H9 (cell line): ENCODE measurements around the gene LTF. TPM values are rescaled to one million over a fixed set of nuclear protein-coding genes. Genes with fewer than 3 reads are reported as not detected.

Experiments
- DNase-seq: peaks from one replicate; pipeline ENCODE4 v3.0.0-alpha.2; 2017
- H2AFZ ChIP-seq: one replicate; pipeline ENCODE4 v1.6.1; 2013; ENCODE audit warnings: mild to moderate bottlenecking, low read length, control low read depth, moderate library complexity
- H2AK5ac ChIP-seq: 2 replicates; pipeline ENCODE4 v1.6.1; 2013; ENCODE audit warnings: low read length, control low read depth, mixed read lengths; ENCODE audit not compliant: insufficient read length
- H2BK120ac ChIP-seq: one replicate; pipeline ENCODE4 v1.6.1; 2013; ENCODE audit warnings: low read depth, mild to moderate bottlenecking, low read length, control low read depth, inconsistent platforms; ENCODE audit not compliant: poor library complexity, severe bottlenecking
- H2BK12ac ChIP-seq: 2 replicates; pipeline ENCODE4 v1.6.1; 2013; ENCODE audit warnings: low read length, control low read depth, mixed read lengths, low read depth; ENCODE audit not compliant: insufficient read length
- H2BK15ac ChIP-seq: 2 replicates; pipeline ENCODE4 v1.6.1; 2013; ENCODE audit warnings: low read depth, low read length, control low read depth
- H2BK20ac ChIP-seq: one replicate; pipeline ENCODE4 v1.6.1; 2013; ENCODE audit warnings: low read depth, mild to moderate bottlenecking, low read length, control low read depth, inconsistent platforms; ENCODE audit not compliant: poor library complexity, severe bottlenecking
- H2BK5ac ChIP-seq: 2 replicates; pipeline ENCODE4 v1.6.1; 2013; ENCODE audit warnings: low read length, control low read depth, mixed read lengths; ENCODE audit not compliant: insufficient read length
- H3K14ac ChIP-seq: 2 replicates; pipeline ENCODE4 v1.6.1; 2013; ENCODE audit warnings: low read length, control low read depth; ENCODE audit not compliant: insufficient read depth
- H3K18ac ChIP-seq: 2 replicates; pipeline ENCODE4 v1.6.1; 2013; ENCODE audit warnings: low read depth, mild to moderate bottlenecking, mixed read lengths, low read length, control low read depth; ENCODE audit not compliant: insufficient read length
- H3K23ac ChIP-seq: 2 replicates; pipeline ENCODE4 v1.6.1; 2013; ENCODE audit warnings: low read length, control low read depth, mixed read lengths, low read depth; ENCODE audit not compliant: insufficient read length
- H3K23me2 ChIP-seq: 2 replicates; pipeline ENCODE4 v1.6.1; 2013; ENCODE audit warnings: low read depth, mild to moderate bottlenecking, mixed read lengths, low read length, control low read depth; ENCODE audit not compliant: insufficient read length, poor library complexity, severe bottlenecking
- H3K27ac ChIP-seq: 2 replicates; pipeline ENCODE4 v1.5.1; 2013; ENCODE audit warnings: low read length, control low read depth, mixed read lengths, low read depth; ENCODE audit not compliant: insufficient read length
- H3K27me3 ChIP-seq: 2 replicates; pipeline ENCODE4 v1.6.1; 2013; ENCODE audit warnings: low read length, control low read depth, inconsistent platforms; ENCODE audit not compliant: insufficient read depth
- H3K4ac ChIP-seq: 2 replicates; pipeline ENCODE4 v1.6.1; 2013; ENCODE audit warnings: low read depth, mild to moderate bottlenecking, control low read depth, inconsistent platforms, low read length, moderate library complexity
- H3K4me1 ChIP-seq: 2 replicates; pipeline ENCODE4 v1.6.1; 2013; ENCODE audit warnings: low read length, control low read depth, inconsistent platforms; ENCODE audit not compliant: insufficient read depth
- H3K4me2 ChIP-seq: 2 replicates; pipeline ENCODE4 v1.6.1; 2013; ENCODE audit warnings: low read length, control low read depth, mixed read lengths; ENCODE audit not compliant: insufficient read length, insufficient read depth
- H3K56ac ChIP-seq: 2 replicates; pipeline ENCODE4 v1.6.1; 2013; ENCODE audit warnings: low read depth, mild to moderate bottlenecking, mixed read lengths, low read length, control low read depth; ENCODE audit not compliant: insufficient read length
- H3K79me1 ChIP-seq: 2 replicates; pipeline ENCODE4 v1.6.1; 2013; ENCODE audit warnings: low read depth, mild to moderate bottlenecking, moderate library complexity, low read length, control low read depth, inconsistent platforms; ENCODE audit not compliant: insufficient read depth, poor library complexity, severe bottlenecking
- H3K79me2 ChIP-seq: 2 replicates; pipeline ENCODE4 v1.6.1; 2013; ENCODE audit warnings: low read length, control low read depth, inconsistent platforms; ENCODE audit not compliant: insufficient read depth
- H3K9ac ChIP-seq: 2 replicates; pipeline ENCODE4 v1.6.1; 2013; ENCODE audit warnings: low read length, control low read depth, mixed read lengths; ENCODE audit not compliant: insufficient read length; ENCODE audit errors: extremely low read depth
- H3K9me3 ChIP-seq: one replicate; pipeline ENCODE4 v1.6.1; 2013; ENCODE audit warnings: low read depth, low read length, inconsistent platforms; ENCODE audit not compliant: control insufficient read depth
- H3T11ph ChIP-seq: one replicate; pipeline ENCODE4 v1.6.1; 2013; ENCODE audit warnings: mild to moderate bottlenecking, low read length, control low read depth, inconsistent platforms
- H4K20me1 ChIP-seq: one replicate; pipeline ENCODE4 v1.6.1; 2013; ENCODE audit not compliant: control insufficient read depth, insufficient read length, insufficient read depth
- H4K5ac ChIP-seq: 2 replicates; pipeline ENCODE4 v1.6.1; 2013; ENCODE audit warnings: low read depth, mild to moderate bottlenecking, mixed read lengths, low read length, control low read depth; ENCODE audit not compliant: insufficient read length
- H4K8ac ChIP-seq: replicated peaks from 2 replicates; pipeline ENCODE4 v1.6.1; 2013; ENCODE audit warnings: low read length, control low read depth, mixed read lengths, low read depth; ENCODE audit not compliant: insufficient read length
- H4K91ac ChIP-seq: 2 replicates; pipeline ENCODE4 v1.6.1; 2013; ENCODE audit warnings: low read depth, mild to moderate bottlenecking, moderate library complexity, mixed read lengths, low read length, control low read depth; ENCODE audit not compliant: insufficient read length
- H3K27ac Mint-ChIP-seq, 3 experiments: 2 replicates in 2 of 3; 3 replicates in 1 of 3; pipeline ENCODE4 v1.8.0; 2020 to 2021; ENCODE audit warnings: mixed read lengths in 3 of 3, mild to moderate bottlenecking in 1 of 3, moderate library complexity in 1 of 3
- H3K27me3 Mint-ChIP-seq: 2 replicates; pipeline ENCODE4 v1.8.0; 2021; ENCODE audit warnings: low read depth, mild to moderate bottlenecking, moderate library complexity, mixed read lengths
- H3K36me3 Mint-ChIP-seq, 3 experiments: 2 replicates in 2 of 3; 3 replicates in 1 of 3; pipeline ENCODE4 v1.8.0; 2020 to 2021; ENCODE audit warnings: low read depth in 3 of 3, mixed read lengths in 3 of 3; ENCODE audit not compliant: insufficient read depth in 1 of 3
- H3K4me1 Mint-ChIP-seq, 2 experiments: 2 replicates each; pipeline ENCODE4 v1.8.0; 2020; ENCODE audit warnings: mixed read lengths in 2 of 2
- H3K4me3 Mint-ChIP-seq, 2 experiments: 2 replicates in 1 of 2; 3 replicates in 1 of 2; pipeline ENCODE4 v1.8.0; 2020 to 2021; ENCODE audit warnings: mild to moderate bottlenecking in 2 of 2, mixed read lengths in 2 of 2, moderate library complexity in 1 of 2
- H3K9me3 Mint-ChIP-seq, 2 experiments: 2 replicates in 1 of 2; 3 replicates in 1 of 2; pipeline ENCODE4 v1.8.0; 2020; ENCODE audit warnings: mild to moderate bottlenecking in 2 of 2, mixed read lengths in 2 of 2, moderate library complexity in 1 of 2
- CTCF ChIP-seq: fragments of 200-600 bp; sonication (generic); conservative IDR thresholded peaks from 3 replicates; pipeline ENCODE4 v1.8.0; 2021; ENCODE audit warnings: antibody characterized with exemption, mild to moderate bottlenecking
- WGBS: extraction: QIAGEN DNeasy Blood & Tissue Kit; methylation state at CpG from one replicate; pipeline ENCODE4 v1.1.7; 2013; ENCODE audit warnings: missing lambda C conversion rate, low lambda C conversion rate, mixed read lengths; ENCODE audit not compliant: insufficient read length; ENCODE audit errors: extremely low coverage; 5-methylcytosine and 5-hydroxymethylcytosine counted together
- total RNA-seq: library from RNA; stranded (reverse); gene quantifications from 2 replicates; pipeline ENCODE4 v1.2.1, GENCODE V29; 2021

LTF gene
- total RNA-seq, 1 experiment from 2014 or later: not detected

GRCh38 chr3:46419816-46420215, 44.9 kb downstream of the LTF start:
- H2BK15ac ChIP-seq: no peak overlapping the region
- Mint-ChIP-seq H3K27me3 (no peaks in the 10 kb centered on the region), H3K4me3 (no peak overlapping the region), H3K27ac (no peak overlapping the region), H3K36me3 (no peaks in the 10 kb centered on the region), H3K9me3 (no peaks in the 10 kb centered on the region; a peak in 1 of 5 replicates), H3K4me1 (peaks cover 20% of the 10 kb centered on the region in 2 experiments)
- H3K9ac ChIP-seq: no peak overlapping the region
- H2AK5ac ChIP-seq: no peak overlapping the region
- no peak overlapping the region for H4K8ac ChIP-seq
- no peak overlapping the region for H4K91ac ChIP-seq
- H3K4me1 ChIP-seq: peaks cover 4% of the 10 kb centered on the region; the same call in 1 of the 2 replicates
- H3K14ac ChIP-seq: no peak overlapping the region
- no peak overlapping the region for H3K23ac ChIP-seq
- no CpG with 5 or more reads among the region's 4 CpGs for WGBS
- no peak overlapping the region for H2AFZ ChIP-seq
- H3K18ac ChIP-seq: no peak overlapping the region
- H3K4ac ChIP-seq: no peak overlapping the region
- no peak overlapping the region for H2BK5ac ChIP-seq
- DNase-seq: no peak
- H2BK20ac ChIP-seq: no peak overlapping the region
- H3T11ph ChIP-seq: no peak overlapping the region
- no peak overlapping the region for H3K4me2 ChIP-seq
- H3K27me3 ChIP-seq: no peaks in the 10 kb centered on the region
- H3K23me2 ChIP-seq: no peaks in the 10 kb centered on the region
- no peaks in the 10 kb centered on the region for H3K9me3 ChIP-seq
- H4K20me1 ChIP-seq: no peaks in the 10 kb centered on the region
- H3K27ac ChIP-seq: no peak overlapping the region
- no peak for TF ChIP-seq CTCF
- H4K5ac ChIP-seq: no peak overlapping the region
- no peak overlapping the region for H2BK12ac ChIP-seq
- H2BK120ac ChIP-seq: no peak overlapping the region
- no peaks in the 10 kb centered on the region for H3K79me2 ChIP-seq
- no peaks in the 10 kb centered on the region for H3K79me1 ChIP-seq
- H3K56ac ChIP-seq: no peak overlapping the region
